ENCODE measurements around the gene RMDN3. TPM values are rescaled to one million over a fixed set of nuclear protein-coding genes. Genes with fewer than 3 reads are reported as not detected.

Gene RMDN3
- total and polyA plus RNA-seq, 9 of the 15 experiments (the other 6 are each of a cell fraction or from before 2014, with no cell fraction given) = 8.1 to 38.2 (median 25.9) TPM

DNA sequence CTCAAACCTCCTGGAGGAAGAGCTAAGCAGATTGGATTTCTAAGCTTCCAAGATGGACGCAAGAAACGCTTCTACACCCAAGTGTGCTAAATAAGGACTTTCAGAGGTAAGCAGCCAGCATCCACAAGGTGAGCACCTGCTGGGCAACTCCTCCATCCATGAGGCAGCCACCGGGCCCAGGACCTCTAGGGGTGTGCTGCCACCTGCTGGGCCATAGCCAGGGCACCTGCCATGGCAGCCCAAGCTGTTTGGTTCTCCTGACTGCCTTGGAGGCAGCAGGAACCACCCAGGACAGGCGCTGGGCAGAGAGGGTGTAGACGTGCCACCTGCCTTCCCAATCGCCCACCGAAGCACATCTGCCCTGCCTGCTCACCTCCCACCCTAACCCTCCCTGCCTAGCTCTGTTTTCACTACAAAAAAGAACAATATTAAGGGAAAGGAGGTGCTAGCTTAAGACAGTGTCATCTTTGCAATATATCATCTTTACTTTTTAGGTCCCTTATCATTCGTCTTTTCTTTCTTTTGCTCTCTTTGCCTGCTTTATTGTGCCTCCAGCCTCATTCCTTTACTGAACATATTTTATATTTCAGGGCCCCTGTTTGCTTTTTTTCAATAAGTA is 27.7 kb upstream of the RMDN3 start (continued):
- TF ChIP-seq SIN3A (IDR thresholded peaks at IDR 0.05; ENCODE audit: borderline replicate concordance in 2 of 2, control insufficient read depth in 1 of 2, low read depth in 2 of 2, low read length in 2 of 2) (no peak), MYNN (IDR thresholded peaks at IDR 0.05) (0 out of 2 replicates have a peak, but pooled peaks have one; percentile 36), MYNN (CRISPR knock-in tag; IDR thresholded peaks at IDR 0.05) (no peak), POLR2G (IDR thresholded peaks at IDR 0.05; ENCODE audit: low read depth, low read length) (peak; percentile 25; the same call in 1 of the 2 replicates), SNRNP70 (optimal IDR thresholded peaks at IDR 0.05; ENCODE audit: low read depth, low read length) (no peak), SP1 (CRISPR knock-in tag; IDR thresholded peaks at IDR 0.05) (peak; percentile 53), ZNF263 (CRISPR knock-in tag; IDR thresholded peaks at IDR 0.05; ENCODE audit: borderline replicate concordance) (peak; percentile 45; the same call in 1 of the 2 replicates), JUND (IDR thresholded peaks at IDR 0.05; ENCODE audit: borderline replicate concordance, low read depth, low read length) (peak; percentile 31; the same call in 1 of the 2 replicates), JUND (tag; IDR thresholded peaks at IDR 0.05; ENCODE audit: borderline replicate concordance, low read depth, low read length) (no peak; the same call in 2 of the 3 replicates), ARID2 (IDR thresholded peaks at IDR 0.05) (peak; percentile 49; the same call in 1 of the 2 replicates), MTA3 (IDR thresholded peaks at IDR 0.05; ENCODE audit: borderline replicate concordance) (no peak), SMC3 (conservative IDR thresholded peaks at IDR 0.05; ENCODE audit: insufficient read depth, low read depth, low read length) (peak; percentile 81), JUN (IDR thresholded peaks at IDR 0.05; ENCODE audit: borderline replicate concordance, low read depth, low read length) (0 out of 2 replicates have a peak, but pooled peaks have one; percentile 14), JUN (CRISPR knock-in tag; IDR thresholded peaks at IDR 0.05; ENCODE audit: borderline replicate concordance) (no peak)
- TF ChIP-seq, protein P1, sequence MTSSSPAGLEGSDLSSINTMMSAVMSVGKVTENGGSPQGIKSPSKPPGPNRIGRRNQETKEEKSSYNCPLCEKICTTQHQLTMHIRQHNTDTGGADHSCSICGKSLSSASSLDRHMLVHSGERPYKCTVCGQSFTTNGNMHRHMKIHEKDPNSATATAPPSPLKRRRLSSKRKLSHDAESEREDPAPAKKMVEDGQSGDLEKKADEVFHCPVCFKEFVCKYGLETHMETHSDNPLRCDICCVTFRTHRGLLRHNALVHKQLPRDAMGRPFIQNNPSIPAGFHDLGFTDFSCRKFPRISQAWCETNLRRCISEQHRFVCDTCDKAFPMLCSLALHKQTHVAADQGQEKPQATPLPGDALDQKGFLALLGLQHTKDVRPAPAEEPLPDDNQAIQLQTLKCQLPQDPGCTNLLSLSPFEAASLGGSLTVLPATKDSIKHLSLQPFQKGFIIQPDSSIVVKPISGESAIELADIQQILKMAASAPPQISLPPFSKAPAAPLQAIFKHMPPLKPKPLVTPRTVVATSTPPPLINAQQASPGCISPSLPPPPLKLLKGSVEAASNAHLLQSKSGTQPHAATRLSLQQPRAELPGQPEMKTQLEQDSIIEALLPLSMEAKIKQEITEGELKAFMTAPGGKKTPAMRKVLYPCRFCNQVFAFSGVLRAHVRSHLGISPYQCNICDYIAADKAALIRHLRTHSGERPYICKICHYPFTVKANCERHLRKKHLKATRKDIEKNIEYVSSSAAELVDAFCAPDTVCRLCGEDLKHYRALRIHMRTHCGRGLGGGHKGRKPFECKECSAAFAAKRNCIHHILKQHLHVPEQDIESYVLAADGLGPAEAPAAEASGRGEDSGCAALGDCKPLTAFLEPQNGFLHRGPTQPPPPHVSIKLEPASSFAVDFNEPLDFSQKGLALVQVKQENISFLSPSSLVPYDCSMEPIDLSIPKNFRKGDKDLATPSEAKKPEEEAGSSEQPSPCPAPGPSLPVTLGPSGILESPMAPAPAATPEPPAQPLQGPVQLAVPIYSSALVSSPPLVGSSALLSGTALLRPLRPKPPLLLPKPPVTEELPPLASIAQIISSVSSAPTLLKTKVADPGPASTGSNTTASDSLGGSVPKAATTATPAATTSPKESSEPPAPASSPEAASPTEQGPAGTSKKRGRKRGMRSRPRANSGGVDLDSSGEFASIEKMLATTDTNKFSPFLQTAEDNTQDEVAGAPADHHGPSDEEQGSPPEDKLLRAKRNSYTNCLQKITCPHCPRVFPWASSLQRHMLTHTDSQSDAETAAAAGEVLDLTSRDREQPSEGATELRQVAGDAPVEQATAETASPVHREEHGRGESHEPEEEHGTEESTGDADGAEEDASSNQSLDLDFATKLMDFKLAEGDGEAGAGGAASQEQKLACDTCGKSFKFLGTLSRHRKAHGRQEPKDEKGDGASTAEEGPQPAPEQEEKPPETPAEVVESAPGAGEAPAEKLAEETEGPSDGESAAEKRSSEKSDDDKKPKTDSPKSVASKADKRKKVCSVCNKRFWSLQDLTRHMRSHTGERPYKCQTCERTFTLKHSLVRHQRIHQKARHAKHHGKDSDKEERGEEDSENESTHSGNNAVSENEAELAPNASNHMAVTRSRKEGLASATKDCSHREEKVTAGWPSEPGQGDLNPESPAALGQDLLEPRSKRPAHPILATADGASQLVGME (CRISPR knock-in tag; IDR thresholded peaks at IDR 0.05) = peak; percentile 69; the same call in 1 of the 2 replicates

All from K562 (cell line).